Prostate gland (tissue), 2 donors: ENCODE data around the gene KRTAP4-9.

Experiments
- CTCF ChIP-seq, 4 experiments: fragments of 200-600 bp in 2 of 4; fragments of 450-650 bp in 2 of 4; sonication (generic) in 2 of 4; IDR thresholded peaks; 1 replicate in 3 of 4; 2 replicates in 1 of 4; pipeline ENCODE4 v1.5.1; 2016 to 2019; ENCODE audit warnings: antibody characterized with exemption in 4 of 4, mild to moderate bottlenecking in 2 of 4, moderate library complexity in 2 of 4
- POLR2A ChIP-seq: fragments of 450-650 bp; IDR thresholded peaks from one replicate; pipeline ENCODE4 v1.6.1; 2016; ENCODE audit warnings: antibody characterized with exemption, mild to moderate bottlenecking

GRCh38 chr17:41153856-41154255 is 48.7 kb downstream of the KRTAP4-9 start:
- TF ChIP-seq CTCF (IDR thresholded peaks at IDR 0.05) (no peak), POLR2A (no peak)
